Lower leg skin (tissue), 3 donors: ENCODE data around the gene PRSS23.

Experiments
- POLR2A ChIP-seq, 2 donors: fragments of 450-650 bp; IDR thresholded peaks; one replicate each; pipeline ENCODE4 v1.6.1; 2016 to 2017; ENCODE audit warnings: antibody characterized with exemption in 2 of 2, mild to moderate bottlenecking in 1 of 2, moderate library complexity in 1 of 2
- TF ChIP-seq, protein P1 (sequence below), 3 donors: fragments of 450-650 bp; IDR thresholded peaks; one replicate each; pipeline ENCODE4 v1.5.1; 2016; ENCODE audit warnings: antibody characterized with exemption in 3 of 3, mild to moderate bottlenecking in 3 of 3, moderate library complexity in 2 of 3

DNA sequence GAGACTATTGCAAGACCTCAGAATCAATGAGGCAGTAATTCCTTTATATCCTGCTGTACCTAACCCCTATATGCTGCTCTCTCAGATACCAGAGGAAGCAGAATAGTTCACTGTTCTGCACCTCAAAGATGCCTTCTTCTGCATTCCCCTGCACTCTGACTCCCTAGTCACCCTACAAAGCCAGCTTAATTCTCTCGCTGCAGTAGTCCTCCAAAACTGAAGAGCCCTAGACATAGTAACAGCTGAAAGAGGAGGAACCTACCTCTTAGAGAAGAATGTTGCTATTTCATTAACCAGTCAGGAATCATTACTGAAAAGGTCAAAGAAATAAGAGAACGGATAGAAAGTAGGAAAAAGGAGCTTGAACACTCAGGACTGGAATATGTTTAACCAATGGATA, 49.3 kb downstream of the PRSS23 start:
- TF ChIP-seq, protein P1, sequence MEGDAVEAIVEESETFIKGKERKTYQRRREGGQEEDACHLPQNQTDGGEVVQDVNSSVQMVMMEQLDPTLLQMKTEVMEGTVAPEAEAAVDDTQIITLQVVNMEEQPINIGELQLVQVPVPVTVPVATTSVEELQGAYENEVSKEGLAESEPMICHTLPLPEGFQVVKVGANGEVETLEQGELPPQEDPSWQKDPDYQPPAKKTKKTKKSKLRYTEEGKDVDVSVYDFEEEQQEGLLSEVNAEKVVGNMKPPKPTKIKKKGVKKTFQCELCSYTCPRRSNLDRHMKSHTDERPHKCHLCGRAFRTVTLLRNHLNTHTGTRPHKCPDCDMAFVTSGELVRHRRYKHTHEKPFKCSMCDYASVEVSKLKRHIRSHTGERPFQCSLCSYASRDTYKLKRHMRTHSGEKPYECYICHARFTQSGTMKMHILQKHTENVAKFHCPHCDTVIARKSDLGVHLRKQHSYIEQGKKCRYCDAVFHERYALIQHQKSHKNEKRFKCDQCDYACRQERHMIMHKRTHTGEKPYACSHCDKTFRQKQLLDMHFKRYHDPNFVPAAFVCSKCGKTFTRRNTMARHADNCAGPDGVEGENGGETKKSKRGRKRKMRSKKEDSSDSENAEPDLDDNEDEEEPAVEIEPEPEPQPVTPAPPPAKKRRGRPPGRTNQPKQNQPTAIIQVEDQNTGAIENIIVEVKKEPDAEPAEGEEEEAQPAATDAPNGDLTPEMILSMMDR (IDR thresholded peaks at IDR 0.05), result no peak
- no peak for TF ChIP-seq POLR2A (IDR thresholded peaks at IDR 0.05)
